Measurements from ENCODE around the gene DNAH14.

- TF ChIP-seq CTCF (IDR thresholded peaks at IDR 0.05; ENCODE audit: control extremely low read depth in 1 of 3, insufficient read depth in 1 of 3, low read depth in 1 of 3, low read length in 3 of 3) (no peak), POLR2AphosphoS5 (IDR thresholded peaks at IDR 0.05; ENCODE audit: low read depth, low read length) (no peak), POLR2A (IDR thresholded peaks at IDR 0.05; ENCODE audit: control extremely low read depth in 1 of 2, low read depth in 2 of 2, low read length in 2 of 2) (no peak), RAD21 (IDR thresholded peaks at IDR 0.05 in 1 of 2, conservative IDR thresholded peaks at IDR 0.05 in 1 of 2; ENCODE audit: low read depth in 2 of 2, low read length in 2 of 2) (no peak), SUZ12 (IDR thresholded peaks at IDR 0.05; ENCODE audit: low read length) (no peak), PHF8 (conservative IDR thresholded peaks at IDR 0.05; ENCODE audit: low read depth, low read length) (no peak), TBP (IDR thresholded peaks at IDR 0.05; ENCODE audit: low read depth, low read length) (no peak), EGR1 (IDR thresholded peaks at IDR 0.05; ENCODE audit: borderline replicate concordance, low read depth, low read length) (no peak), SP1 (IDR thresholded peaks at IDR 0.05; ENCODE audit: low read depth, low read length) (no peak), CHD2 (IDR thresholded peaks at IDR 0.05; ENCODE audit: low read length) (no peak)
- TF ChIP-seq, protein P1, sequence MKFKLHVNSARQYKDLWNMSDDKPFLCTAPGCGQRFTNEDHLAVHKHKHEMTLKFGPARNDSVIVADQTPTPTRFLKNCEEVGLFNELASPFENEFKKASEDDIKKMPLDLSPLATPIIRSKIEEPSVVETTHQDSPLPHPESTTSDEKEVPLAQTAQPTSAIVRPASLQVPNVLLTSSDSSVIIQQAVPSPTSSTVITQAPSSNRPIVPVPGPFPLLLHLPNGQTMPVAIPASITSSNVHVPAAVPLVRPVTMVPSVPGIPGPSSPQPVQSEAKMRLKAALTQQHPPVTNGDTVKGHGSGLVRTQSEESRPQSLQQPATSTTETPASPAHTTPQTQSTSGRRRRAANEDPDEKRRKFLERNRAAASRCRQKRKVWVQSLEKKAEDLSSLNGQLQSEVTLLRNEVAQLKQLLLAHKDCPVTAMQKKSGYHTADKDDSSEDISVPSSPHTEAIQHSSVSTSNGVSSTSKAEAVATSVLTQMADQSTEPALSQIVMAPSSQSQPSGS (IDR thresholded peaks at IDR 0.05; ENCODE audit: low read length), result no peak
These were observed 18.3 kb upstream of the DNAH14 start for GRCh38 chr1:224911217-224911616.

All from H1 (cell line).